Muscle layer of colon (tissue), 2 donors: ENCODE results near the gene CCDC43.
"Not testable (repeated sequence)": the region's sequence is repeated elsewhere in the genome, so short reads cannot be mapped to it uniquely, and the experiment has no call there.

Experiments
- H3K27ac ChIP-seq: one replicate; pipeline ENCODE4 v1.7.0; 2013; ENCODE audit warnings: low read depth, mild to moderate bottlenecking, low read length, moderate library complexity
- H3K27me3 ChIP-seq, 2 donors: one replicate each; pipeline ENCODE4 v1.7.0; 2013; ENCODE audit warnings: low read length in 2 of 2, mild to moderate bottlenecking in 2 of 2; ENCODE audit not compliant: insufficient read depth in 2 of 2, control insufficient read depth in 1 of 2
- H3K36me3 ChIP-seq: one replicate; pipeline ENCODE4 v1.7.0; 2013; ENCODE audit warnings: mild to moderate bottlenecking, low read length; ENCODE audit not compliant: insufficient read depth
- H3K4me1 ChIP-seq: one replicate; pipeline ENCODE4 v1.7.0; 2013; ENCODE audit warnings: mild to moderate bottlenecking, low read length; ENCODE audit not compliant: insufficient read depth
- H3K4me3 ChIP-seq, 2 donors: one replicate each; pipeline ENCODE4 v1.7.0; 2013; ENCODE audit warnings: low read length in 2 of 2, low read depth in 1 of 2, mild to moderate bottlenecking in 1 of 2, moderate library complexity in 1 of 2
- H3K9ac ChIP-seq: one replicate; pipeline ENCODE4 v1.7.0; 2013; ENCODE audit warnings: low read length
- H3K9me3 ChIP-seq: one replicate; pipeline ENCODE4 v1.7.0; 2013; ENCODE audit warnings: mild to moderate bottlenecking, low read length
- donor health status: abdominal sarcoma.
- donor health status: Adenocarcinoma of cecum.

Gene CCDC43

DNA sequence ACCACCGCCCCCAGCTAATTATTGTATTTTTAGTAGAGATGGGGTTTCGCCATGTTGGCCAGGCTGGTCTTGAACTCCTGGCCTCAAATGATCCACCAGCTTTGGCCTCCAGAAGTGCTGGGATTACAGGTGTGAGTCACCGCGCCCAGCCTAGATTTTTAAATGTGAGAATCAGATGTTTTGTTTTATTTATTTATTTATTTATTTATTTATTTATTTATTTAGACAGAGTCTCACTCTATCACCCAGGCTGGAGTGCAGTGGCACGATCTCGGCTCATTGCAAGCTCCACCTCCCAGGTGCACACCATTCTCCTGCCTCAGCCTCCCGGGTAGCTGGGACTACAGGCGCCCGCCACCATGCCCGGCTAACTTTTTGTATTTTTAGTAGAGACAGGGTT lies 10.7 kb upstream of the CCDC43 start:
- not testable (repeated sequence) for H3K27ac ChIP-seq, H3K9me3 ChIP-seq, H3K4me1 ChIP-seq, H3K36me3 ChIP-seq, H3K9ac ChIP-seq, H3K27me3 ChIP-seq, H3K4me3 ChIP-seq

DNA sequence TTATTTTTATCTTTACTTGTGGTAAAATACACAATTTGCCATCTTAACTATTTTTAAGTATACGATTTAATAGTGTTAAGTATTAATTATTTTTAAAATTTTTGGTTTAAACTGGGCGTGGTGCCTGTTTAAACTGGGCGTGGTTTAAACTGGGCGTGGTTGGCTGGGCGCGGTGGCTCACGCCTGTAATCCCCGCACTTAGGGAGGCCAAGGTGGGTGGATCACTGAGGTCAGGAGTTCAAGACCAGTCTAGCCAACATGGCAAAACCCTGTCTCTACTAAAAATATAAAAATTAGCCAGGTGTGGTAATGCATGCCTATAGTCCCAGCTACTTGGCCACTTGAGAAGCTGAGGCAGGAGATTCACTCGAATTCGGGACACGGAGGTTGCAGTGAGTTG lies 4.0 kb upstream of the CCDC43 start:
- Histone ChIP-seq H3K4me1 (peaks cover 9% of the 10 kb centered on the region), H3K4me3 (no peak overlapping the region), H3K36me3 (no peaks in the 10 kb centered on the region), H3K9ac (no peak overlapping the region), H3K27ac (no peak overlapping the region), H3K9me3 (no peaks in the 10 kb centered on the region), H3K27me3 (no peaks in the 10 kb centered on the region)

DNA sequence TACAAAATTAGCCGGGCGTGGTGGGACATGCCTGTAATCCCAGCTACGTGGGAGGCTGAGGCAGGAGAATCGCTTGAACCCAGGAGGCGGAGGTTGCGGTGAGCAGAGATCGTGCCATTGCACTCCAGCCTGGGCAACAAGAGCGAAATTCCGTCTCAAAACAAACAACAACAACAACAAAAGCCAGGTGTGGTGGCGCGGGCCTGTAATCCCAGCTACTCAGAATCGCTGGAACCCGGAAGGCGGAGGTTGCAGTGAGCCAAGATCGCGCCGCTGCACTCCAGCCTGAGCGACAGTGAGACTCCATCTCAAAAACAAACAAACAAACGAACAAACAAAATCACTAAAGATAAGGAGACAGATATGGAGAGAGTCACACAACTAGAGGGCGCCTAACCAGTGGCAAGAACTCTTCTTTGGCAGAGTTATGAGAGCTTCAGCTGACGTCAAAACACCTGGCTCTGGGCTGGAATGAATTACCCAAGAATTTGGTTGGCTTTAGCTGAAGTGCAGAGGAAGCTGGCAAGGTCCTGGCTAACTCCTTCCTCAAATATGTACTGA lies 1.2 kb upstream of the CCDC43 start:
- peaks cover 15% of the 10 kb centered on the region for H3K4me1 ChIP-seq
- not testable (repeated sequence) for H3K9ac ChIP-seq, H3K4me3 ChIP-seq, H3K27me3 ChIP-seq, H3K9me3 ChIP-seq, H3K27ac ChIP-seq, H3K36me3 ChIP-seq

DNA sequence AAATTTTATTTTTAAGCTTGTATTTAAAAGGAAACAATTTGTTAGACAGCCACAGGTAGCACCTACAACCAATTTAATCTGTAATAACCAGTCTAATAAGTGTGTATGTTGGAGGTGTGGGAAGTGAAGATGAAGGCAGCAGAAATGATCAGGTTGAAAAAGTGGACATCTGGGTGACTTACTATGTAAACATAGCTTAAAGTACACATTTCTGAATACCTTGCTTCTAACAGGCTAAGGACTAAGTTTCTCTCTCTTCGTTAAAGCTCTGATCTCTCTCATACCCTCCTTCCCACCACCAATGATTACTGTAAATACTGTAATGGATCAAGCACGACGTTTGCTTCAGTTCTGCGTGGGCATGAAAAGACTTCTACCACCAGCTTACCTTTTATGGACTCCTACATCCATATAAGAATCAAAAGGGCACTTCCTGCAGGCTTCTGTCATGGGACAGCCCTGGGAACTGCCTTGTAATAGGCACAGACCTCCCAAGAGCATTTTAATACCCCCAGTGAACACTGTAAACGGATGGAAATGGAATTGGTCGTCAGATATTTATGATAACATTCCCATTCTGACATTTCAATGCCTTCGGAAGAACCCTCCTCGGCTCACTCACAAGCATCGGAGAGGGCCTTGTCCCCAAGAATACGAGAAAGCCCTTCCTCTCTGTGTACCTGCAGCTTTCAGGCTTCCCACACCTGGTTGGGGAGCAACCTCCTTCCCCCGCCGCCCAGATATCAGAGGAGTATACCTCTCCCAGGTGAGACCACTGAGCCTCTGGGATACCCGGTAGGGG lies 700 bp downstream of the CCDC43 start:
- Histone ChIP-seq H3K9ac (peak overlapping the region; percentile 96), H3K36me3 (peaks cover 6% of the 10 kb centered on the region), H3K27me3 (no peaks in the 10 kb centered on the region), H3K4me3 (peak overlapping the region; percentile 90 to 100), H3K4me1 (peaks cover 15% of the 10 kb centered on the region), H3K27ac (peak overlapping the region; percentile 79), H3K9me3 (no peaks in the 10 kb centered on the region)

DNA sequence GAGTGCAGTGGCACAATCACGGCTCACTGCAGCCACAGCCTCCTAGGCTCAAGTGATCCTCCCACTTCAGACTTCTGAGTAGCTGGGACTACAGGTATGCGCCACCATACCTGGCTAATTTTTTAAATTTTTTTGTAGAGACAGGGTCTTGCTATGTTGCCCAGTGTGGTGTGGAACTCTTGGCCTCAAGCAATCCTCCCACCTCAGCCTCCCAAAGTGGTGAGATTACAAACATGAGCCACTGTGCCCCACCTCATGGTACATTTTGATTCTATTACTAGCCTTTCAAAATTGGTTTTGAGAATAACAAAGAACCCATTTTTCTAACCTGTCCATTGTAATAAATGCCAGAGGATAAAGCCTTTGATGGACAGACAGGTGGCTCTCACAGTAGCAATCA lies 1.4 kb downstream of the CCDC43 start:
- H3K9ac ChIP-seq: no peak overlapping the region
- peaks cover 12% of the 10 kb centered on the region for H3K36me3 ChIP-seq
- H3K27me3 ChIP-seq: no peaks in the 10 kb centered on the region
- H3K27ac ChIP-seq: peak overlapping the region; percentile 1
- no peak overlapping the region for H3K4me3 ChIP-seq
- no peaks in the 10 kb centered on the region for H3K9me3 ChIP-seq
- H3K4me1 ChIP-seq: peaks cover 15% of the 10 kb centered on the region

DNA sequence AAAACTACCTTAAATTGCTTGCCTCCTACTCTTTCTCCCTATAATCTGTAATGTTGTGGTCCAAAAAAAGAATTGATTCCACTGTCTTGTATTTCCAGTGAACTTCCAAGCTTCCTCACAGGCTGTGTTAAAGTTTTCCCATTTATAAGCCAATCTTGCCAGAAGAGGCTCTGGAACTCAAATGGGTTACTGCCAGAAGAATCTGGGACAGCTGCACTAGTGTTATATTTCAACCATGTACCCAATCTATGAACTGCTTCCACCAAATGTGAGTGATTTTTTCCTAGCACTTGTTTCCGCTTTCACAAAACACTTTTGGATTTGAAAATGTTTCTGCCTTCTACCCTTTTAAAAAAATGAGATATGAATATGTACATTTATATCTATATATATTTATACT lies 1.8 kb downstream of the CCDC43 start:
- Histone ChIP-seq H3K36me3 (peaks cover 15% of the 10 kb centered on the region), H3K4me1 (peaks cover 15% of the 10 kb centered on the region), H3K27ac (no peak overlapping the region), H3K9ac (no peak overlapping the region), H3K9me3 (no peaks in the 10 kb centered on the region), H3K27me3 (no peaks in the 10 kb centered on the region), H3K4me3 (no peak overlapping the region)

DNA sequence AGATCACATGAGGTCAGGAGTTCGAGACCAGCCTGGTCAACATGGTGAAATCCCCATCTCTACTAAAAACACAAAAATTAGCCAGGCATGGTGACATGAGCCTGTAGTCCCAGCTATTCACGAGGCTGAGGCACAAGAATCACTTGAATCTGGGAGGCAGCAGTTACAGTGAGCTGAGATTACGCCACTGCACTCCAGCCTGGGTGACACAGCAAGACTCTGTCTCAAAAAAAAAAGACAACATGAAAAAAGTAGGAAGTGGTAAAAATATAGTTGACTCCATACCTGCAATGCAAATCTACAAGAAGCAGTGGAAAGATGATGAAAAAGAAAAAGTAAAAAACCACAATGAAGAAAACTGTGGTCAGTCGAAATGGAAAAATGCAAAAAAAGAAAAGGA lies 6.3 kb downstream of the CCDC43 start:
- not testable (repeated sequence) for H3K27ac ChIP-seq, H3K9ac ChIP-seq, H3K9me3 ChIP-seq, H3K27me3 ChIP-seq, H3K4me1 ChIP-seq, H3K4me3 ChIP-seq
- H3K36me3 ChIP-seq: peaks cover 44% of the 10 kb centered on the region

DNA sequence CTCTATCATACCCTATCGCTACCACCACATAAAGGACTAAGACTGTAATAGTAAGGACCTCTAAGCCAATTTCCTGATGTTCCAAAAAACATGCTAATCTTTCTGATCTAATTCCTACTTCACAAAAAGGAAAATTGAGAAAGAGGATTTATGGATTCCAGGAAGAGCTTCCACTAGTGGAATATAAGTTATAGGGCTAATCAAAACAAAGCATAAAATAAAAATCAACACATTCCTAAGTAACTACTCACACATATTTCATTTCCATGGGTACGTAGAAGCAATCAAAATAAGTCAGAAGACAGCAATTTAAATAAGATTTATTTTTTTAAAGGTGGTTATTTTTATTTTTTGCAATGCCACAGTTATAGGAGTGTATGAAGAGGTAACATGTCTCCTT lies 12.4 kb downstream of the CCDC43 start:
- Histone ChIP-seq H3K27me3 (no peaks in the 10 kb centered on the region), H3K9ac (no peak overlapping the region), H3K4me3 (no peak overlapping the region), H3K36me3 (peaks cover 28% of the 10 kb centered on the region), H3K4me1 (no peaks in the 10 kb centered on the region), H3K9me3 (no peaks in the 10 kb centered on the region), H3K27ac (no peak overlapping the region)

DNA sequence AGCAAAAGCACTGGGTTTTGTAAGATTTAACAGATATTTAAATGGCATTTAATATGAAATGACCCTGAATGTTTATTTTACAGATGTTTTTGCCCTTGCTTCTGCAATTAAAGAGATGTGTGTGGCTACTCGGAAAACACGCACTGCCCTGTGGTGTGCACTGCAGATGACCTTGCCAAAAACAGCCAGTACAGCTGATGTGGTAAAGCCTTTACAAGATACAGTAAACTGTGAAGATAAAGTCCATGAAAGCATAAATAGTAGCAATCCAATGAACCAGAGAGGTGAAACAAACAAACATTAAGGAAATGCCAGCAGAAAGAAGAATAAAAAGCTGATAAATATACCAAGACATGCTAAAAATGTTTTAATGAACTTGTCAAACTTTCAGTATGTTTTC lies 15.7 kb downstream of the CCDC43 start:
- H3K4me3 ChIP-seq: no peak overlapping the region
- no peak overlapping the region for H3K27ac ChIP-seq
- H3K9ac ChIP-seq: no peak overlapping the region
- H3K36me3 ChIP-seq: peaks cover 12% of the 10 kb centered on the region
- no peaks in the 10 kb centered on the region for H3K9me3 ChIP-seq
- no peaks in the 10 kb centered on the region for H3K27me3 ChIP-seq
- H3K4me1 ChIP-seq: no peaks in the 10 kb centered on the region

DNA sequence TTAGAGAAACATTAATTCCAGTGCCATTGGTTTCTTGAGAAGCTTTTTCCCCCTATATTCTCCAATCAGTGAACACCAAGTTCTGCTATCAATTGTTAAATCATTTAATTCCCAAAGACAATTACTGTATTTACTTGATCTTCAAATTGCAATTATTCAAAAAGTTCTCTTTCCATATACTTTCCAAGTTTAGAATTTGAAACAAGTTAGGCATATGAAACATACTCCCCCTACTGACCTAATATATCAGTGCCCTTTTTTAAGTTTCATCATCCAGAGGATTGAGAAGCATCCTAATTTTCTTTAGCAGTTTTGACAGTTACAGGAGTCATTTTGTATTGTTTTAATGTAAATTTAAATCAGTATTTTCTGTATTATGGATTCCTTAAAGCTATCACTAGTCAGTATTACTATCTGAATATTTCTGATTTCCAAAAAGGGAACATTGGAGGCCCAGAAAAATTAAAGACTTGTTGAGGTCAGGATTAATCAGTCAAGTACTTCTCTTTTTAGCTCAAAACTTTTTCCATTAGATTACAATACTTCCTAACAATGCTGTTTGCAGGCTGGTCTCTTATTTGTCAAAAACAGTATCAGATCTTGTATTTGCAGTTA lies 17.0 kb downstream of the CCDC43 start:
- no peak overlapping the region for H3K27ac ChIP-seq
- H3K9me3 ChIP-seq: no peaks in the 10 kb centered on the region
- H3K27me3 ChIP-seq: no peaks in the 10 kb centered on the region
- H3K9ac ChIP-seq: no peak overlapping the region
- no peaks in the 10 kb centered on the region for H3K36me3 ChIP-seq
- H3K4me1 ChIP-seq: no peaks in the 10 kb centered on the region
- no peak overlapping the region for H3K4me3 ChIP-seq

DNA sequence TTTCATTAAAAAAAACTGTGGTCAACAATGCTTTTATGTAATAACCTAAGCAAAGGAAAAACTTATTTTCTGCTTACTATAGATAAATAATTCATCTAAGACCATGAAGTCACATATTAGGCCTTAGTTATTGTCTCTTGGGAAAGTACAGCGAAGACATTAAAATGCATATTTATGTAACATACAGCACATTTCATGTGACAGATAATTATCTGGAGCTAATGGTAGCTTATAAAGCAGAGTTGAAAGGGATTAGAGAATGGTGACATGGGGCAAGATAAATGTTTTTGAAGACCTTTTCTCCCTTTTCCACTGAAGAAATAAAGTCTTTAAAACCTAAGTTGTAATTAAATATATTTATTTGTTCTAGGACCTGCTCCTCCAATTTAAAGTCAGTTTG lies 23.6 kb downstream of the CCDC43 start:
- Histone ChIP-seq H3K9me3 (no peaks in the 10 kb centered on the region), H3K36me3 (no peaks in the 10 kb centered on the region), H3K27ac (no peak overlapping the region), H3K9ac (no peak overlapping the region), H3K4me1 (no peaks in the 10 kb centered on the region), H3K27me3 (no peaks in the 10 kb centered on the region), H3K4me3 (no peak overlapping the region)

DNA sequence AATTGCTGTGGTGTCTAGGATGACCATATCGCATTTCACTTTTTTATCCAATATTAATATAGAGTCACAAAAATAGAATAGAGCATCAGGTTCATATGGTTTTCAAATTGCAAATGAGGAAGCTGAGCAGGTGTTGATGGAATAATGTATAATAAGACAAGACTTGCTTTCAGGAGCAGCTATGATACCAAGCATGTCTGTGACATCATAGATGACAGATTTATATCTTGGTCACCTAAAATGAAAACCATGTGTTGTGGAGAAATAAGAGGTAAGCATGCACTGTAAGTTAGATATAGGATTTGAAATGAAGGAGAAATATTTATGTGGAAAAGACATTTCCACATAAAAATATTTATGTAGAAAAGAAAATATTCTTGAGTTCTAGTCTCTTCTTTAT lies 24.7 kb downstream of the CCDC43 start:
- Histone ChIP-seq H3K27me3 (no peaks in the 10 kb centered on the region), H3K4me1 (no peaks in the 10 kb centered on the region), H3K9me3 (no peaks in the 10 kb centered on the region), H3K36me3 (no peaks in the 10 kb centered on the region), H3K9ac (no peak overlapping the region), H3K4me3 (no peak overlapping the region), H3K27ac (no peak overlapping the region)
